ENCODE results near the gene PPP1R18.
"Not testable (repeated sequence)": the region's sequence is repeated elsewhere in the genome, so short reads cannot be mapped to it uniquely, and the experiment has no call there.

PPP1R18 gene

DNA sequence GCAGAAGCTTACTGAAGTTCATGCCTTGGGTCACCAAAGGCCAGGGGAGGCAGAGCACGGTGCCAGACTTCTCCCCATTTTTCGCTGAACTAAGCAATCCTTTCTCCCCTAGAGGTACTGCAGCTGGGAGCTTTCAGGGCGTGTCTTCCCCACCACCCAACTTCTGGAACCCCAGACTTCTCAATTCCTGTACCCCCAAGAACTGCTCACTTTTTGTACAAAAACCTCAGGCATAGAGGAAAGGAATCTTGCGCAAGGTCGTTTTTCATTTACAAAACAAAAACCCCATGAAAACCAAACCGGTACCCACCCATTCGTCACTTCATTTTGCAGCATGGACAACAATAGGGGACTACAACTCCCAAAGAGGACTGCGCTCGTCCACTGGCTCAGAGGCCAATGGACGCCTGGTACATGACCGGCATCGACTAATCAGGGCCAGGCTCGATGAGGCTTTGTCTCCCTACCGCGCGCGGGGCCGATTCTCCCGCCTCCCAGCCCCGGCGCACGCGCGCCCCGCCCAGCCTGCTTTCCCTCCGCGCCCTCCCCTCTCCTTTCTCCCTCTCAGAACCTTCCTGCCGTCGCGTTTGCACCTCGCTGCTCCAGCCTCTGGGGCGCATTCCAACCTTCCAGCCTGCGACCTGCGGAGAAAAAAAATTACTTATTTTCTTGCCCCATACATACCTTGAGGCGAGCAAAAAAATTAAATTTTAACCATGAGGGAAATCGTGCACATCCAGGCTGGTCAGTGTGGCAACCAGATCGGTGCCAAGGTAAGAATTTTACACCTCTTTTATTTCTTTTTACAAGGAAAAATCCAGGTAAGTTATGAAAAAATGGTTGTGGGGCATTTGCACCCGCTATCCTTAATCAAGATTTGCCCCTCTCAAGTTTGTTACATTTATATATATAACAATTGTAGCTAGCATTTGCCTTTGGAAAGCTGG, 33.6 kb upstream of the PPP1R18 start, which contains the start of gene TUBB:
TSS of gene TUBB (plus strand) at position 562 of the 947 bp plus-strand sequence. CDS start at position 717, 155 bp downstream.
- DNase-seq (peak; percentile 97), ATAC-seq (peak; percentile 70)

DNA sequence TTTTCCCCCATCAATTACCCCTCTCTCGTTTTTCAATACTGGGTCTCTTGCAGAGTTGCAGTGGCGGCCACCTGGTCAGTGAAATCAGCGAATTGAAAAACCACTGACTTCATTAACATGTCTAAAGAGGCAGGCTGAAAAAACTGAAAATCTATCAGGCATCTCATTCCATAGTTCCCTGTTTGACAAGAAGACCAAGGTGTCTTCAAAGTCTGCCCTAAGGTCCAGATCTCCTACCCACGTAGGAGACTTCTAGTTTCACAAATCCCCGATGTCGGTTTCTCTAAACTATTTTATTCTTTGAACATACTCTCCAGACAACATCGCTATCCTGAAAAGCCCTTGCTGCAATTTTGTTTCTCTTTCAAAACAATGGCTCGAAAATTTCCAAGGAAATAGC, 32.9 kb upstream of the PPP1R18 start:
- DNase-seq = no peak
- no peak for ATAC-seq

GRCh38 chr6:30717845-30718720, 31.6 kb upstream of the PPP1R18 start:
- ATAC-seq, DNase-seq: not testable (repeated sequence)

DNA sequence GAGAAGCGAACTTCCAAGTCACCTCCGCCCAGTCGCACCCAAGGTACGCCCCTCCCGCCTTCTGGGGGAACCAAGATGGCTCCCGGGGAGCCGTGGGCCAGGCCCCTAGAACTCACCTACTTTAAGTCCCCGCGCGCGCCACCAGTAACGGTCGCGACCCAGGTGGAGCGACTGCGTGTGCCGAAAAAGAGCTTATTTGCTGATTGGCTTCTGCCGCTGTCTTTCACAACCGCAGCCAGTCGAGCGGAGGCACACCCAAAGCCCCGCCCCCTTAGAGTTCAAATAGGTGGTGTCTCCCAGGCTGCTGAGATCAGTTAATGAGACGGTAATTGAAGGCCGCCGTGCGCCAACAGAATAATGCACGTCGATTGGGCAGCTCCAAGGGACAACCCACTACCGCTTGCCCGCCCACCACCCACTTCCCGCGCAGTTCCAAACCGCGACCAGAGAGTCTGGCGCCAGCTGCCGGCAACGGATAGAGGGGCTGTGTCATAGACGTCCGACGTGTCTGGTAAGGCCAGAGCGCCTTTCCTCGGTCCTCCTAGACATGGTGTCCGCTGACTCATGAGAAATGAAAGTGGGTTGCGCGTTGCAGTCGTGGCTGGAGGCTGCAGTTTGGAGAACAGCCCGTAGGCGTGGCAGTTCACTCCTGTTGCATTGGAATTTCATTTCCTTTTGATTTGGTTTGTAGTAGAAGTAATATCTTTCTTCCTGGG, 30.8 kb upstream of the PPP1R18 start, which contains the start of gene MDC1:
TSS of gene MDC1 (minus strand) at position 153 of the 716 bp plus-strand sequence. CDS start 2,106 bp downstream, outside the sequence.
- DNase-seq (peak; percentile 98), ATAC-seq (peak; percentile 84)

- ATAC-seq (no peak), DNase-seq (no peak)
These were observed 30.4 kb upstream of the PPP1R18 start for GRCh38 chr6:30716879-30717128.

- DNase-seq = no peak
- no peak for ATAC-seq
These were observed 27.8 kb upstream of the PPP1R18 start for GRCh38 chr6:30714263-30714662.

GRCh38 chr6:30712441-30712945, 26.0 kb upstream of the PPP1R18 start:
- no peak for ATAC-seq
- DNase-seq = no peak

GRCh38 chr6:30711758-30712380, 25.4 kb upstream of the PPP1R18 start:
- ATAC-seq (peak; percentile 40), DNase-seq (no peak)

DNA sequence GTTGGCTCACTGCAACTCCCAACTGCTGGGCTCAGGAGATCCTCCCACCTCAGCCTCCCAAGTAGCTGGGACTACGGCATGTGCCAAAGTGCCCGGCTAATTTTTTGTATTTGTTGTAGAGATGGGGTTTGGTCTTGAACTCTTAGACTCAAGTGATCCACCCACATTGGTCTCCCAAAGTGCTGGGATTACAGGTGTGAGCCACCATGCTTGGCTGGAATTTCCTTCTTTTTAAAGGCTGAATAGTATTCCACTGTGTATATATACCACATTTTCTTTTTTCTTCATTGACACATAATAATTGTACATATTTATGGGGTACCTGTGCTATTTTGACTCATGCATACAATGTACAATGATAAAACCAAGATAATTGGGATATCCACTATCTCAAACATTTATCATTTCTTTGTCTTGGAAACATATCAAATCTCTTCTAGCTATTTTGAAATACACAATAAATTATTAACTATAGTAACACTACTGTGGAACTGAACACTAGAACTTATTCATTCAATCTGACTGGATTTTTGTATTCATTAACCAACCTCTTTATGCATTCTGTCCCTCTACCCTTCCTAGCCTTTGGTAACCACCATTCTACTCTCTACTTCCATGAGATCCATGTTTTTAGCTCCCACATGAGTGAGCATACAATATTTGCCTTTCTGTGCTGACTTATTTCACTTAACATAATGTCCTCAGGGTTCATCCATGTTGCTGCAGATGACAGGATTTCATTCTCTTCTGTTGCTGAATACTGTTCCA, 22.8 kb upstream of the PPP1R18 start:
- no peak for ATAC-seq

DNA sequence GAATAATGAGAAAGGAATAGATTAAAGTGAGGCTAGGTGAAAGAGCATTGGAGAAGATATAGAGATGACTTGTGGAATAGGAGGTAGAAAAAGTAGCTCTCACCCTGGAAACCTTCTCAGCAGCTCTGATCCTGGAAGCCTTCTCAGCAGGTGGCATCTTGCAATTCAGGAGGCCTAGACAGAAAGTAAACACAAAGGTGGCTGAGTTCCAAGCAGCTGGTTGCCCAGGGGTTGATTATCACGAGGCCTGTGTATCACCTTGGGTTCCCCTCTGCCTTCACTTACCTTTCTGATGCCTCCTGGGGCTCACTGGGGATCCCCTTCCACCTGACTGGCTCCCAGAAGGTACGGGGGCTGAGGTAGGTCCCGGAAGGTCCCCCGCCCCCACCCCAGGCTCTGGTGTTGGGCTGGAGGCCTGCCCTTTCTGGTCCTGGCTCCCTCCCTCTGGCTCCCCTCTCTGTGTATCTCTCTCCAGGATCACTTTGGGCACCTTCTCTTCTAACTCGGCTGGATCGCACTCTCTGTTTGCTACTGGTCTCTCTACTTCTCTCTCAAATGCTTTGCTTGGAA, 20.9 kb upstream of the PPP1R18 start:
- ATAC-seq (no peak), DNase-seq (no peak)

More for the DNA sequence above, 22.8 kb upstream of the PPP1R18 start:
- DNase-seq = no peak

- ATAC-seq = no peak
- DNase-seq = no peak
These were observed 19.2 kb upstream of the PPP1R18 start for GRCh38 chr6:30705620-30706019.

DNA sequence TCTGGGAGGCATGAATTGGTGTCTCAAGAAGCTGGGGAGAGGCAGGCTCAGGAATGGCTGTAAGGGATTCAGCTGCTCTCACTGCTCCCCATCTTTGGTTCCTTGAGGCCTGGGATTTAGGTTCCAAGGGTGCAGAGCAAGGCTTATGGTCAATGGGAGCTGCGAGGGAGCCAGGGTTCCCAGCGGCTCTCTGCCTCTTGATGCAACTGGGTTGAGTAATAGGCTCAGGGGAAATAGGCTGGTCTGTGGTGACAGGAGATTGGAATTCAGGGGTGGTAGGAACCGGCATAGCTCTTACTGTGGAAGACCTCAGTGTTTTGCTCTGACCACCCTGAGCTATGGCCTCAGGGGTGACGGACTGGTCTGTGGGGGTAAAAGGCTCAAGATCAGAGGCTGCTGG, 17.4 kb upstream of the PPP1R18 start:
- DNase-seq = no peak
- no peak for ATAC-seq

- no peak for ATAC-seq
These were observed 16.6 kb upstream of the PPP1R18 start for GRCh38 chr6:30703011-30703410.

DNA sequence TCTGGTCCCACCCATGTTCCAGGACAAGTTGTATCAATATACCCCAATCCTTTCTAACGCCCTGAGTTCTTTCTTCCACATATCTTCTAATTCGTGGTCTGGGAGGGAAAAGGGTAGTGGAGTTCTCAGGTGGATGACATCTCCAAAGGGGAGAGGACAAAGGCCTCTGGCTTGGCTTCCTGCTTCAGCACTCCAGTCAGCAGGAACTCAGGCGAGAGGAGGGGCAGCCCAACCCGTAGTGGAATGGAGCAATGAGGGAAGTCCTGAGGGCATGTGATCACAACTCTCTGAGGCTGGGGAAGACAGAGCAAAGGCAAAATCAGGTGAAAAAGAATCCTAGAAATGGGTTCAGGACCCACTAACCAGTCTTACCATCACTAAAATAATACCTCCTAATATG, 13.9 kb upstream of the PPP1R18 start:
- DNase-seq = no peak
- no peak for ATAC-seq

More at GRCh38 chr6:30703011-30703410, 16.6 kb upstream of the PPP1R18 start:
- DNase-seq = no peak

GRCh38 chr6:30696432-30696831, 10.0 kb upstream of the PPP1R18 start:
- no peak for ATAC-seq
- no peak for DNase-seq

DNA sequence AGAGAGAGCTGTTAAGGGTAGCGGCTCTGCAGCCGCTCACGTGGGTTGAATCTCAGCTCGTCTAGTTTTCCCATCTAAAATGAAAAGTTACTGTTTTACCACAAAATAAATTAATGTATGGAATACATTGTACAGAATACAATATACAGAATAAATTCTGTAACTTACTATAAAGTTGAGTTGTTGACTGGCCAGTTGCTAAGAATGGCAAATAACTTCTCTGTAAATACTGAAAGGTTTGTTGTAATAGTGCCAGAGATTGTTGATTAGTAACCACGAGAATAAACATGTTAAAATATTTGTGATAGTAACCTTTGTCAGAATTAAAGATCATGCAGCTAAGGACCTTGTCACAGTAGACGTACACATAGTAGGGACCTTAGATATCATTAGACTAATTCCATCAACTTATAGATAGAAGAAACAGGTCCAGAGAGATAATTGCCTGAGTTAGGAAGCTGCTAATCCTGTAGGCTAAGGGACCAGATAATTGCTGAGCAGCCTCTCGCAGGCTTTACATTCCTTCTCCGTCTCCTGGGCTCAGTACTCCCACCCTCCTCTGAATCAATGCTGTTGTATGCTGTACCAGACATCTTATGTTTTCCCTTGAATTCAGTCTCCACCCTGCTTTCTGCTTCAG, 4.9 kb upstream of the PPP1R18 start:
- ATAC-seq (no peak), DNase-seq (no peak)

DNA sequence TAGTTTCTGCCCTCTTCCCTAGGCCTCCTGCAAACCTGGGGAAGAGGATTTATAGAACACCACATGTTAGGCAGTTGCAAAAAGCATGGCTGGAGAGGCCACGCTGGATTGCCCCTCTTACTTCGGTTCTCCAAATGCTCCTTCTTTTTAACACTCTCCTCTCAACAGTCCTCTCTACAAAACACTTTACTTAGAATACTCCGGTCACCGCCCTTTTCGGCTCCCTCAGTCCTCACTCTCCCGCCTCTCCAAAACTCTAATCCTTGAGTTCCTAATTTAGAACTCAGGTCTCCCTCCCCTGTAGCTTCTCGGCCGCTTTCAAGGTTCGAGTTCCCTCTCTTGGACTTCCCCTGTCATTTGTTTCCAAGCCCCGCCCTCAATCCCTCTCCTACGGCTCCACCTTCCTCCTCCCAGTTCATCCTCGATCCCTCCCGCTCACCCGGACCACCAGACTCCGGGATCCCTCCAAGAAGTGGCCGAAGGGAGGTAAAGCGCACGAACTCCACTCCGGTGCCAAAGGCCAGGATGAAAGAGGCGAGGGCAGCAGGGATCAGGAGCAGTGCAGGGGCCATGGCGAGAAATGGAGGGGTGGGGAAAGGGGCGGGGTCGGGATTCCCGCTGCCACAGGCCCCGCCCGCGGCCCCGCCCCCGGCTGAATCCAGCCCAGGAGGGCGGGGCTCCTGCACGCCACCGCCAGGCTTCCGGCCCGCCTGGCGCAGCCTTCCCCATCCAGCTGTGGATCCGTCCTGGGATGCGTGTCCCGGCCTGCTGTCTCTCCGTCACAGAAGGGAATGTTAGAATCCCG, 4.2 kb upstream of the PPP1R18 start, which contains the start of gene NRM:
TSS of gene NRM (minus strand) at position 582 of the 805 bp plus-strand sequence. CDS start at position 572, 10 bp downstream.
- ATAC-seq (peak; percentile 44), DNase-seq (peak; percentile 89)

DNA sequence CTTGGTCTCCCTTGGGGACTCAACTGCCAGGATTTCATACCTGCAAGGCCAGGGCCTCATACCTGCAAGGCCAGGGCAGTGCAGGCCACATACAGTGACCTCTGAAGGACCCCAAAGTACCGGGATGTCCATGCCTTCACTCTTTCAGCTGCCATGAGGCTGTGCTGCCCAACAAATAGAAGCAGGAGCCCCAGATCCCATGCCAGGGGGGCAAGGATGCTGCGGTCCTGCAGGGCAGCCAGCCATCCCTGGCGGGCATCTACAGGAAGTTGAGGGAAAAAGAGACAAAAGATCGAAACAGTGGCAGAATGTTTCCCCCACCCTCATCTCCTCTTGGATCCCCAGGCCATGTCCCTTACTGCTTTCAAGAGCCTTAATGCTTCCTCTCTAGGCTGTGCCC, 3.5 kb upstream of the PPP1R18 start:
- no peak for ATAC-seq

More for the DNA sequence above, 3.5 kb upstream of the PPP1R18 start:
- no peak for DNase-seq
